ACC112 (cell line): ENCODE measurements around the gene KIDINS220.

Experiments
- H2AFZ ChIP-seq: fragments of 200-600 bp; sonication (generic); one replicate; pipeline ENCODE4 v1.6.0; 2017; ENCODE audit warnings: antibody characterized with exemption, low read length; ENCODE audit not compliant: unreplicated experiment
- H3K27ac ChIP-seq: fragments of 200-600 bp; sonication (generic); 2 replicates; pipeline ENCODE4 v1.5.1; 2014; ENCODE audit warnings: low read depth, mild to moderate bottlenecking, antibody characterized with exemption, low read length, moderate library complexity
- H3K27me3 ChIP-seq: fragments of 200-600 bp; sonication (generic); 2 replicates; pipeline ENCODE4 v1.6.1; 2014; ENCODE audit warnings: mild to moderate bottlenecking, antibody characterized with exemption, low read length, moderate library complexity, mixed read lengths; ENCODE audit not compliant: insufficient read depth
- H3K36me3 ChIP-seq: fragments of 200-600 bp; sonication (generic); 2 replicates; pipeline ENCODE4 v1.6.1; 2016; ENCODE audit warnings: mild to moderate bottlenecking, antibody characterized with exemption, low read length, moderate library complexity, mixed read lengths; ENCODE audit not compliant: insufficient read depth
- H3K4me1 ChIP-seq: fragments of 200-600 bp; sonication (generic); one replicate; pipeline ENCODE4 v1.6.1; 2016; ENCODE audit warnings: low read length, mixed read lengths; ENCODE audit not compliant: insufficient read depth, unreplicated experiment, control insufficient read depth
- H3K4me3 ChIP-seq: fragments of 200-600 bp; sonication (generic); 2 replicates; pipeline ENCODE4 v1.5.1; 2014; ENCODE audit warnings: mild to moderate bottlenecking, low read depth, low read length
- H3K79me2 ChIP-seq: fragments of 200-600 bp; sonication (generic); one replicate; pipeline ENCODE4 v1.6.0; 2016; ENCODE audit warnings: low read length; ENCODE audit not compliant: control insufficient read depth, unreplicated experiment, insufficient read depth

The KIDINS220 gene

DNA sequence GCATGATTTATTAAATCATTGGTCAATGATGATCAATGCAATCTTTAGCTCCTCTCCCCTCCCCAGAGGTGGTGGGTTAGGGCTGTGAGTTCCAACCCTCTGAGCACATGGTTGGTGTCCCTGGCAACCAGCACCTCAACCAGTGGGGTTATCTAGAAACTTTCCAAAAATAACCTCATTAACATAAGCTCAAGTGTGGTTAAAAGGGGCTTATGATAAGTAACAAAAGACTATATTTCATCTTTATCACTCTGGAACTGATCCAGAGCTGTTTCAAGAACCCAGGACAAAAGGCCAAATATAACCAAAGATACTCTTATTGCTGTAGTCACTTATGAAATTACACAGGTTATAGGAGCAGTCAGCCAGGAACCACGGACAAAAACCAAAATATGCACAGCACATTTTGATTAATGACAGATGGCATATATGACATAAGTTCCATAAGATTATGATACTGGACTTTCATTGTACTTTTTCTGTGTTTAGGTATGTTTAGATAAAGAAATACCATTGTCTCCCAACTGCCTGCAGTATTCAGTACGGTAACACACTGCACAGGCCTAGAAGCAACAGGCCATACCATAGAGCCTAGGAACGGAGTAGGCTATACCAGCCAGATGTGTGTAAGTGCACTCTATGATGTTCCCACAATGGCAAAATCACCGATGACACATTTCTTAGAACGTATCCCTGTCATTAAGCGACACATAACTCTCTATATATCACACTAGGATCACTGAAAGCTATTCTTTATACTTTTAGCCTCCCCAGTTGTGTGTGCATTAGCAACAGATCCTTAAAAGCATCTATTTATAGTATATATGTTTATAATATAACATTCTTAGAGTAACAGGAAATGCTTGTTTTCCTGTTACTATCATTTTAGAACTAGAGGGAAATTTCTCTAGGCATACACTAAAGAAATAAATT, 31.9 kb downstream of the KIDINS220 start:
- Histone ChIP-seq H3K27ac (no peak overlapping the region), H3K4me3 (no peak overlapping the region), H3K27me3 (no peaks in the 10 kb centered on the region), H3K36me3 (peaks cover 22% of the 10 kb centered on the region; the same call in 1 of the 2 replicates), H3K79me2 (no peaks in the 10 kb centered on the region), H3K4me1 (peaks cover 11% of the 10 kb centered on the region), H2AFZ (no peak overlapping the region)

- H3K4me1 ChIP-seq = peaks cover 11% of the 10 kb centered on the region
- peak overlapping the region; percentile 61 for H3K27ac ChIP-seq
- peaks cover 18% of the 10 kb centered on the region; the same call in 1 of the 2 replicates for H3K36me3 ChIP-seq
- no peak overlapping the region for H2AFZ ChIP-seq
- no peaks in the 10 kb centered on the region for H3K79me2 ChIP-seq
- no peaks in the 10 kb centered on the region for H3K27me3 ChIP-seq
- no peak overlapping the region for H3K4me3 ChIP-seq
Measured at GRCh38 chr2:8803658-8804379, 33.6 kb downstream of the KIDINS220 start.

GRCh38 chr2:8802741-8803140, 34.7 kb downstream of the KIDINS220 start:
- H3K4me1 ChIP-seq = peaks cover 11% of the 10 kb centered on the region
- H3K27me3 ChIP-seq = no peaks in the 10 kb centered on the region
- no peaks in the 10 kb centered on the region for H3K79me2 ChIP-seq
- H2AFZ ChIP-seq = no peak overlapping the region
- H3K36me3 ChIP-seq = peaks cover 18% of the 10 kb centered on the region; the same call in 1 of the 2 replicates
- H3K27ac ChIP-seq = no peak overlapping the region
- no peak overlapping the region for H3K4me3 ChIP-seq

- Histone ChIP-seq H3K4me1 (peaks cover 11% of the 10 kb centered on the region), H3K79me2 (no peaks in the 10 kb centered on the region), H2AFZ (no peak overlapping the region), H3K27ac (no peak overlapping the region), H3K27me3 (no peaks in the 10 kb centered on the region), H3K4me3 (no peak overlapping the region), H3K36me3 (peaks cover 26% of the 10 kb centered on the region; the same call in 1 of the 2 replicates)
Measured at GRCh38 chr2:8800821-8801220, 36.6 kb downstream of the KIDINS220 start.

DNA sequence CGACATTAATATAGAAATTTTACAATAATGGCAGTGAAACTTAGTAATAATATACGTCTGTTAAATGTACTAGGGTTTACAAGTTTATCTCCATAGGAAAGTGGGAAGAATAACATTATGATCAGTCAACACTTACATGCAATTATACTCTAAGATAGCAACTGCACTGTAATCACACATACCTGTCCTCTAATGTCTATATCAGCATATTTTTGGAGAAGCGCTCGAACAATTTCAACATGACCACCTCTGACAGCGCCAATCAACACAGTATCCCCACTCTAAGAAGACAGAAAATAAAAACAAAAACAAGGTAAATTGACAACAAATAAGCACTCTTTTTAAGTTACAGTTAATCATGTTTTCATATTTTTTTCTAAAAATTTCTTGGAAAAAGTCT, 37.2 kb downstream of the KIDINS220 start:
- peaks cover 17% of the 10 kb centered on the region for H3K4me1 ChIP-seq
- no peaks in the 10 kb centered on the region for H3K27me3 ChIP-seq
- H3K36me3 ChIP-seq = peaks cover 21% of the 10 kb centered on the region; the same call in 1 of the 2 replicates
- no peak overlapping the region for H3K27ac ChIP-seq
- H3K79me2 ChIP-seq = no peaks in the 10 kb centered on the region
- H3K4me3 ChIP-seq = no peak overlapping the region
- H2AFZ ChIP-seq = no peak overlapping the region

GRCh38 chr2:8799004-8799403, 38.4 kb downstream of the KIDINS220 start:
- Histone ChIP-seq H3K4me1 (peaks cover 19% of the 10 kb centered on the region), H2AFZ (no peak overlapping the region), H3K27ac (no peak overlapping the region), H3K36me3 (peaks cover 27% of the 10 kb centered on the region; the same call in 1 of the 2 replicates), H3K27me3 (no peaks in the 10 kb centered on the region), H3K79me2 (no peaks in the 10 kb centered on the region), H3K4me3 (no peak overlapping the region)

DNA sequence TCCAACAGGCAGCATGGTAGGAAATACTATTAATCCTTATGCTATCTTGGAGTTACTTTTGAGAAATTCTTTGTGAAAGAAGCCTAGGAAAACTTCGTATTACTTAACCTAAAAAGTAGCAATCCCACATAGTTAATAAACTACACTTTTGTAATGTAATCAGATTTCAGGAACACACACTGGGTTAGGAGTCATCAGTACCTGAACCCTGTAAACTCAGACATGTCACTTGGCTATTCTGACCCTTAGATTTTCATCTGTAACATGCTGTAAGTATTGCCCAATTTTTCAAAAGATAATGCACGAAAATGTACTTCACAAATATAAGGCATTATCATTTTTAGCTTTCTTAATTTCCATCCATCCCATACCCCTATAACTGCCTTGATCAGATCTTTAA, 39.0 kb downstream of the KIDINS220 start:
- peaks cover 14% of the 10 kb centered on the region for H3K4me1 ChIP-seq
- H2AFZ ChIP-seq = no peak overlapping the region
- no peak overlapping the region for H3K27ac ChIP-seq
- peaks cover 31% of the 10 kb centered on the region; the same call in 1 of the 2 replicates for H3K36me3 ChIP-seq
- no peak overlapping the region for H3K4me3 ChIP-seq
- H3K27me3 ChIP-seq = no peaks in the 10 kb centered on the region
- no peaks in the 10 kb centered on the region for H3K79me2 ChIP-seq

- no peak overlapping the region for H3K27ac ChIP-seq
- H3K79me2 ChIP-seq = no peaks in the 10 kb centered on the region
- H2AFZ ChIP-seq = no peak overlapping the region
- no peak overlapping the region for H3K4me3 ChIP-seq
- H3K4me1 ChIP-seq = peaks cover 14% of the 10 kb centered on the region
- H3K27me3 ChIP-seq = no peaks in the 10 kb centered on the region
- peaks cover 27% of the 10 kb centered on the region; the same call in 1 of the 2 replicates for H3K36me3 ChIP-seq
Measured at GRCh38 chr2:8797682-8798081, 39.7 kb downstream of the KIDINS220 start.

DNA sequence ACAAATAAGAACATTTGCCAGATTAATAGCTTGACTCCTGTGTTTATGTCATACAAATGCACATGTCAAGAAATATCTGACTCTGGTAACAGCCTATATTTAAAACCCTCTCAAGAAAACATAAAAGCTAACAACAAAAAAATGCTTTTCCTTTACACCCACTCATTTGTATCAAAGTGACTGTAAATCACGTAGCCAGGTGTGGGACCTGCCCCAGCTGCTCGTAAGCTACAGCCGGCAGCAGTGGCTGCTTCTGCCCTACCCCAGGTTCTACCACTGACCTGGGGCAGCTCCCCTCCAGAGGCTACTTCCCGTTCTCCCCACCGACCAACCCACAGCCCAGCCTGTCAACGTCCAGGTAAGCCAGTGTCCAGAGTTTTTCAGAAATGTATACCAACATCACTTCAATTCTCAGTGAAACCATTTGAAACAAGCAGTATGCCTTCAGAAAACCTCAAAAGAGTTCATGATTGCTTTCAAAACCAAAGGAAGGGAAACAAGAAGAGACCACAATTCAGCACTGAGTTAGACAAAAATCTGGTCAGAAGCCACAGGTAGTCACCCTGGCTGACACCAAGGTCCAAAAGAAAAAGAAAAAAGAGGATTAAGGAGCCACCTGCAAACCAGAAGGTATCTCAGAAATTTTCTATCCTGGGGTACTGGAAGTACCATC, 40.4 kb downstream of the KIDINS220 start:
- H3K27me3 ChIP-seq = no peaks in the 10 kb centered on the region
- H3K27ac ChIP-seq = no peak overlapping the region
- H3K79me2 ChIP-seq = no peaks in the 10 kb centered on the region
- H3K4me1 ChIP-seq = peaks cover 14% of the 10 kb centered on the region
- no peak overlapping the region for H2AFZ ChIP-seq
- peaks cover 24% of the 10 kb centered on the region; the same call in 1 of the 2 replicates for H3K36me3 ChIP-seq
- no peak overlapping the region for H3K4me3 ChIP-seq

DNA sequence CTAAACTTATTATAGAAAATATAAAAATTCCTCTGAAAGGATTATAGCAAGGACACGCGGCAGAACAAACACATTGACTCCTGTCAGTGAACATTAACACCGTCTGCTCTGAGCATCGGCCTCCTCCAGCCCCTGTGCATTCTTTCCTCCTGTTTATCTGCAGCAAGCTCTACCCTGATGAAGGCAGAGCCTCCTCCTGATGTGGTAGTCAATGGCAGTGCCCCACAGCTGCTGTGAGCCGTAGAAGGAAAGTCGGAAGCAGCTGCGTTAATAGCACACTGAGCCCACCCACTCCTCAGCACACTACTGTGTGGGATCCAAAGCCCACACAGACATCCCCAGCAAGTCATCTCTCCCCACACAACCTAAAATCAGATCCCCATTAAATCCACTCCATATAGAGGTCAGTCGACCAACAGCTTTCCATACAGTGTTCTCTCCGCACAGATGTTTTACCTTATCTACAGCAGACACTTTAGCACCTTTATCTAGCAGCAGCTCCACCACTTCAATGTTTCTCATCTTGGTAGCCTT, 41.0 kb downstream of the KIDINS220 start:
- H3K4me3 ChIP-seq = no peak overlapping the region
- H2AFZ ChIP-seq = no peak overlapping the region
- H3K36me3 ChIP-seq = peaks cover 24% of the 10 kb centered on the region; the same call in 1 of the 2 replicates
- H3K27me3 ChIP-seq = no peaks in the 10 kb centered on the region
- H3K27ac ChIP-seq = no peak overlapping the region
- peaks cover 14% of the 10 kb centered on the region for H3K4me1 ChIP-seq
- no peaks in the 10 kb centered on the region for H3K79me2 ChIP-seq
